Naive B cell (primary cell): Measurements from ENCODE around the gene GPR52. TPM values are rescaled to one million over a fixed set of nuclear protein-coding genes. Genes with fewer than 3 reads are reported as not detected.

Source experiments
- ATAC-seq, 2 donors: fragments of 150-1000 bp; cut with Tn5 transposase; 2 replicates each; pipeline ENCODE4 v1.10.0; 2021; ENCODE audit warnings: low read depth in 2 of 2, mild to moderate bottlenecking in 2 of 2, moderate library complexity in 2 of 2
- DNase-seq: peaks from one replicate; pipeline ENCODE4 v3.0.0; 2022
- H3K27ac Mint-ChIP-seq, 6 donors: one replicate each; pipeline ENCODE4 v1.8.0; 2020 to 2022; ENCODE audit warnings: mild to moderate bottlenecking in 6 of 6, mixed read lengths in 6 of 6, moderate library complexity in 5 of 6, inconsistent platforms in 2 of 6
- H3K27me3 Mint-ChIP-seq, 3 donors: one replicate each; pipeline ENCODE4 v1.8.0; 2021 to 2022; ENCODE audit warnings: mixed read lengths in 3 of 3, mild to moderate bottlenecking in 1 of 3
- H3K36me3 Mint-ChIP-seq, 2 donors: one replicate each; pipeline ENCODE4 v1.8.0; 2020 to 2022; ENCODE audit warnings: mixed read lengths in 2 of 2, inconsistent platforms in 1 of 2, mild to moderate bottlenecking in 1 of 2
- H3K4me1 Mint-ChIP-seq, 3 donors: one replicate each; pipeline ENCODE4 v1.8.0; 2020 to 2022; ENCODE audit warnings: mixed read lengths in 3 of 3, inconsistent platforms in 1 of 3, mild to moderate bottlenecking in 1 of 3, moderate library complexity in 1 of 3
- H3K4me3 Mint-ChIP-seq, 8 donors: one replicate each; pipeline ENCODE4 v1.8.0; 2020 to 2022; ENCODE audit warnings: mild to moderate bottlenecking in 8 of 8, mixed read lengths in 8 of 8, moderate library complexity in 8 of 8, inconsistent platforms in 2 of 8
- H3K9me3 Mint-ChIP-seq, 7 donors: one replicate each; pipeline ENCODE4 v1.8.0; 2020 to 2022; ENCODE audit warnings: mixed read lengths in 7 of 7, mild to moderate bottlenecking in 5 of 7, inconsistent platforms in 2 of 7, moderate library complexity in 1 of 7
- polyA plus RNA-seq, 6 donors: library from polyadenylated mRNA; unstranded; fragments of 300-500 nt; fragmentation: Illumina TruSeq; gene quantifications; one replicate each; pipeline ENCODE4 v1.2.3, GENCODE V29; 2021; ENCODE audit warnings: low read depth in 6 of 6

The GPR52 gene
- polyA plus RNA-seq, 6 donors from 2014 or later = not detected

GRCh38 chr1:174480324-174480723 lies 32.6 kb downstream of the GPR52 start:
- Mint-ChIP-seq H3K27ac (no peak overlapping the region), H3K36me3 (no peaks in the 10 kb centered on the region), H3K9me3 (peaks cover 0 to 3% (median 0%) of the 10 kb centered on the region in 7 donors), H3K4me3 (no peak overlapping the region), H3K4me1 (peaks cover 9 to 13% (median 9%) of the 10 kb centered on the region in 3 donors), H3K27me3 (no peaks in the 10 kb centered on the region)
- ATAC-seq (no peak), DNase-seq (no peak)

GRCh38 chr1:174491606-174492005 lies 43.8 kb downstream of the GPR52 start:
- ATAC-seq (no peak), DNase-seq (no peak)
- H3K9me3 Mint-ChIP-seq = peaks cover 4 to 14% (median 6%) of the 10 kb centered on the region in 7 donors
- H3K4me3 Mint-ChIP-seq = no peak overlapping the region
- peaks cover 13 to 18% of the 10 kb centered on the region in 2 donors for H3K36me3 Mint-ChIP-seq
- H3K27ac Mint-ChIP-seq = peak overlapping the region in 1 of 6 donors; percentile 16
- H3K4me1 Mint-ChIP-seq = peaks cover 7 to 18% (median 11%) of the 10 kb centered on the region in 3 donors
- no peaks in the 10 kb centered on the region for H3K27me3 Mint-ChIP-seq

- Mint-ChIP-seq H3K27me3 (no peaks in the 10 kb centered on the region), H3K4me1 (peaks cover 6 to 12% (median 8%) of the 10 kb centered on the region in 3 donors), H3K4me3 (no peak overlapping the region), H3K9me3 (no peaks in the 10 kb centered on the region), H3K27ac (peak overlapping the region in 4 of 6 donors; percentile 2 to 25 (median 16)), H3K36me3 (no peaks in the 10 kb centered on the region)
- ATAC-seq = no peak
- no peak for DNase-seq
Observed at GRCh38 chr1:174497478-174497877, 49.7 kb downstream of the GPR52 start.
